PFSK-1 (cell line): ENCODE measurements around the gene SLC24A4.

ENCODE experiments used
- FOXP2 ChIP-seq: optimal IDR thresholded peaks from 2 replicates; pipeline ENCODE3; 2011; ENCODE audit warnings: borderline replicate concordance, control low read depth, inconsistent platforms; ENCODE audit not compliant: insufficient read depth; ENCODE audit errors: extremely low read length, extremely low read depth
- POLR2AphosphoS5 ChIP-seq: IDR thresholded peaks from 2 replicates; pipeline ENCODE4 v1.6.1; 2012; ENCODE audit warnings: low read depth, mild to moderate bottlenecking, control low read depth, low read length, moderate library complexity
- SIN3A ChIP-seq: IDR thresholded peaks from 2 replicates; pipeline ENCODE4 v1.6.1; 2012; ENCODE audit warnings: mild to moderate bottlenecking, low read length, moderate library complexity, borderline replicate concordance; ENCODE audit not compliant: insufficient read depth
- TAF1 ChIP-seq: IDR thresholded peaks from 2 replicates; pipeline ENCODE4 v1.6.1; 2012; ENCODE audit warnings: low read length, control low read depth, borderline replicate concordance; ENCODE audit not compliant: insufficient read depth
- TF ChIP-seq, protein P1 (sequence below), 2 experiments: IDR thresholded peaks; 2 replicates each; pipeline versions ENCODE4 v1.6.1 to v1.8.0; 2011 to 2012; ENCODE audit warnings: low read depth in 2 of 2, low read length in 2 of 2, control low read depth in 1 of 2, inconsistent platforms in 1 of 2, mild to moderate bottlenecking in 1 of 2, moderate library complexity in 1 of 2; ENCODE audit not compliant: insufficient read depth in 1 of 2

Gene SLC24A4

DNA sequence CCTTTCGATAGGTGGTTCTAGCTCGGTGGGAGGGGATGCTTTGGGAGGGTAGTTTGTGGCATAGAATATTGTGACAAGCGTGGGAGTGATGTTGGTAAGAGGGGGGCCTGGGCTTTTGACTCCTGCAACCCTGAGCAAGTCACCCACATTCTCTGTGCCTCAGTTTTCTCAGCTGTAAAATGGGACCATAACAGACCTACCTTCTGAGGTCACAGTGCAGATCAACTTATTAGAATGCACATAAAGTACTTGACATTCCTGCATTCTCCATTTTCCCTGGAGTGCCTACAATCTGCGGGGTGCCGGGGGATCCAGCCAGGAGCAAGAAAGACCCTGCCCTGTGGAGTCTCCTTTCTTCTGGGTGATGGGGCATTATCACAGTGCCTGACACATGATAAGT lies 63.2 kb downstream of the SLC24A4 start:
- no peak for TF ChIP-seq FOXP2
- no peak for TF ChIP-seq SIN3A
- TF ChIP-seq TAF1, result no peak
- TF ChIP-seq POLR2AphosphoS5, result no peak
- TF ChIP-seq, protein P1, sequence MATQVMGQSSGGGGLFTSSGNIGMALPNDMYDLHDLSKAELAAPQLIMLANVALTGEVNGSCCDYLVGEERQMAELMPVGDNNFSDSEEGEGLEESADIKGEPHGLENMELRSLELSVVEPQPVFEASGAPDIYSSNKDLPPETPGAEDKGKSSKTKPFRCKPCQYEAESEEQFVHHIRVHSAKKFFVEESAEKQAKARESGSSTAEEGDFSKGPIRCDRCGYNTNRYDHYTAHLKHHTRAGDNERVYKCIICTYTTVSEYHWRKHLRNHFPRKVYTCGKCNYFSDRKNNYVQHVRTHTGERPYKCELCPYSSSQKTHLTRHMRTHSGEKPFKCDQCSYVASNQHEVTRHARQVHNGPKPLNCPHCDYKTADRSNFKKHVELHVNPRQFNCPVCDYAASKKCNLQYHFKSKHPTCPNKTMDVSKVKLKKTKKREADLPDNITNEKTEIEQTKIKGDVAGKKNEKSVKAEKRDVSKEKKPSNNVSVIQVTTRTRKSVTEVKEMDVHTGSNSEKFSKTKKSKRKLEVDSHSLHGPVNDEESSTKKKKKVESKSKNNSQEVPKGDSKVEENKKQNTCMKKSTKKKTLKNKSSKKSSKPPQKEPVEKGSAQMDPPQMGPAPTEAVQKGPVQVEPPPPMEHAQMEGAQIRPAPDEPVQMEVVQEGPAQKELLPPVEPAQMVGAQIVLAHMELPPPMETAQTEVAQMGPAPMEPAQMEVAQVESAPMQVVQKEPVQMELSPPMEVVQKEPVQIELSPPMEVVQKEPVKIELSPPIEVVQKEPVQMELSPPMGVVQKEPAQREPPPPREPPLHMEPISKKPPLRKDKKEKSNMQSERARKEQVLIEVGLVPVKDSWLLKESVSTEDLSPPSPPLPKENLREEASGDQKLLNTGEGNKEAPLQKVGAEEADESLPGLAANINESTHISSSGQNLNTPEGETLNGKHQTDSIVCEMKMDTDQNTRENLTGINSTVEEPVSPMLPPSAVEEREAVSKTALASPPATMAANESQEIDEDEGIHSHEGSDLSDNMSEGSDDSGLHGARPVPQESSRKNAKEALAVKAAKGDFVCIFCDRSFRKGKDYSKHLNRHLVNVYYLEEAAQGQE (IDR thresholded peaks at IDR 0.05; ENCODE audit: insufficient read depth in 1 of 2, low read depth in 2 of 2, low read length in 2 of 2), result no peak

DNA sequence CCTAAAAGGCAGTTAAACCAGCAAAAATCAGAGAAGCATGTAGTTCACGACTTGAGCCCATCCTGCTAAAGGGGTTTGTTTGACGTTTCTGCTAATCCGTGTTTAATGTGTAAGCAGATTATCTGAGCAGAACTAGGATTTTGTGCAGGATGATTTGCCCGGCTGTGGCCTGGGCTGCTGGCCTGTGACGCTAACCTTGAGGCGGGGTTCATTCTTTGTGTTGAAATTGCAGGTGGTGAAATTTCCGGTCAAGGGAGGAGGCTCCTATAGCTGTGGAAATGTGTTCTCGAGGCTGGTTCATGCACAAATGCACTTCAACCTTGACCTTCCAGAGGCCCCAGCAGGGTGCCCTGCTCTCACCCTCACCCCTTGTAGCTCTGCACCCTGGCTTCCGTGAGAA lies 63.7 kb downstream of the SLC24A4 start:
- TF ChIP-seq POLR2AphosphoS5, result no peak

DNA sequence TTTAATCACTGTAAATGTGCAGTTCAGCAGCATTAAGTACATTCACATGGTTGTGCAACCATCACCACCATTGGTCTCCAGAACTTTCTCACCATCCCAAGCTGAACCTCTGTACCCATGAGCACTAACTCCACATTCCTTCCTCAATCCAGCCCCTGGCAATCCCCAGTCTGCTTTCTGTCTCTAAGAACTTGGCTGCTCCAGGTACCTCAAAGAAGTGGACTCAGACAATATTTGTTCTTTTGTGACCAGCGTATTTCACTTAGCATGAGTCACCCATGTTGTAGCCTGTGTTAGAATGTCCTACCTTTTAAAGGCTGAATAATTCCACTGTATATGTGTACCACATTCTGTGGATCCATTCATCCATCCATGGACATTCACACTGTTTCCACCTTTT lies 64.6 kb downstream of the SLC24A4 start:
- no peak for TF ChIP-seq TAF1
- no peak for TF ChIP-seq FOXP2
- no peak for TF ChIP-seq SIN3A
- TF ChIP-seq POLR2AphosphoS5, result no peak
- TF ChIP-seq, protein P1 (IDR thresholded peaks at IDR 0.05; ENCODE audit: insufficient read depth in 1 of 2, low read depth in 2 of 2, low read length in 2 of 2), result no peak

DNA sequence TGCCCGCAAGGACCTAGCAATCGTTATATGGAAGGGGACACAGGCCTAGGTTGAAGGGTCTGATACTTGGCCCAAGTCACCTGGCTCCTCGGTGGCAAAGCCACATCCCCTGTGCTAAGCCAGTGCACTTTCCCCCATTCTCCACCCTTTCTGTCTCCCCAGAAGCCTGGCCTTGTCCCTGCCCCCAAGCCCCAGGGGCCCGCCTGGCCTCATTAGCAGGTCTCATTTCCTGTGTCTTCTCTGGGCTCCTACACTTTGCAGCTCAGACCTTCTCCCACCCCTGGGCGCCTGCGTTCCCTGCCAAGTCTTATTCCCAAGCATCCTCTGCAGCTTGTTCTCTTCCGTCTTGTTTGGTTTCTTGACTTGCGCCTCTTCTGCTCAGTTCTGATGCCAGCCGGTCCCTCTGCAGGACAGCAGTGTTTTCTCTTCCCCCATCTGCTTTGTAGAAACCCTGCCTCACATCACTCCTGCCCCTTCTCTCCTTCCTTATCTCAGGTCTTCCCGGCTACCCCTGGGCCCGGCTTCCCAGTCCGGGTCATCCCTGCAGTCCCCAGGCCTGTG lies 66.7 kb downstream of the SLC24A4 start:
- TF ChIP-seq FOXP2 (no peak), SIN3A (no peak), POLR2AphosphoS5 (no peak), TAF1 (no peak)
- TF ChIP-seq, protein P1 (IDR thresholded peaks at IDR 0.05; ENCODE audit: insufficient read depth in 1 of 2, low read depth in 2 of 2, low read length in 2 of 2), result no peak

DNA sequence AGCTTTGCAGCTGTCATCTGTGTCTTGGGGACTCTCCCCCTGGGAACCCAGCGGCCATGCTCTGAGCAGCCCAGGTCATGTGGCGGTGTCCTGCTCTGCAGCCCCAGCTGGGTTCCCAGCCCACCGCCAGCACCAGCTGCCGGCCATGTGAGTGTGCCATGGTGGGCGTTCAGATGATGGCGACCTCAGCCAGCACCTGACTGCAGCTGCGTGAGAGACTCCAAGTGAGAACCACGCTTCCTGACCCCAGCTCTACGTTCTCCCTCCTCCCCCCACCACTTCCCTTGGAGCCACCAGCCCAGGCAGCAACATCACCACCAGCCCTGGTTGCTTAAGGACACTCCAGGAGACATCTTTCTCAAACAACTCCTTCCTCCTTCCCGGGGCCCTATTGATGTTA lies 68.8 kb downstream of the SLC24A4 start:
- TF ChIP-seq TAF1 (no peak), SIN3A (no peak), POLR2AphosphoS5 (no peak), FOXP2 (no peak)
- TF ChIP-seq, protein P1 (IDR thresholded peaks at IDR 0.05; ENCODE audit: insufficient read depth in 1 of 2, low read depth in 2 of 2, low read length in 2 of 2), result no peak

DNA sequence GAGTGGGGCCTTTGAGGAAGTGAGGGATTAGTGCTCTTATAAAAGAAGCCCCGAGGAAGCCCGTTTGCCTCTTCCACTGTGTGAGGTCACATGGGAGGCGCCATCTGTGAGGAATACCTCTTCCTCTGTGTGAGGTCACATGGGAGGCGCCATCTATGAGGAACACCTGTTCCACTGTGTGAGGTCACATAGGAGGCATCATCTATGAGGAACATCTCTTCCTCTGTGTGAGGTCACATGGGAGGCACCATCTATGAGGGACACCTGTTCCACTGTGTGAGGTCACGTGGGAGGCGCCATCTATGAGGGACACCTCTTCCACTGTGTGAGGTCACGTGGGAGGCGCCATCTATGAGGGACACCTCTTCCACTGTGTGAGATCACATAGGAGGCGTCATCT lies 69.7 kb downstream of the SLC24A4 start:
- TF ChIP-seq SIN3A, result no peak
- no peak for TF ChIP-seq FOXP2
- TF ChIP-seq POLR2AphosphoS5, result no peak
